HepG2 (cell line): ENCODE data around the gene VSNL1. TPM values are rescaled to one million over a fixed set of nuclear protein-coding genes. Genes with fewer than 3 reads are reported as not detected.

Source experiments
- ATAC-seq: fragments of 200-7000 bp; cut with Tn5 transposase; 3 replicates; pipeline ENCODE4 v1.9.1; 2020; ENCODE audit warnings: mild to moderate bottlenecking, moderate library complexity
- BruUV-seq: library from RNA; stranded (reverse); fragments of 400-500 nt; replicated peaks from 2 replicates; lab custom pipeline; 2021; lab: Mats Ljungman, UMichigan
- CTCF ChIA-PET: fragments of 300-600 bp; formaldehyde crosslinking; extraction: SDS; loops from one replicate; lab custom pipeline; 2021; ENCODE audit warnings: low total read pairs, inconsistent platforms, low intra/inter-chr PET ratio; lab: Yijun Ruan, JAX
- POLR2A ChIA-PET: fragments of 350-600 bp; sonication (Branson Sonifier 250); formaldehyde crosslinking; loops from one replicate; lab custom pipeline; 2020; ENCODE audit warnings: antibody characterized with exemption, inconsistent platforms; lab: Yijun Ruan, JAX
- DNase-seq: peaks from one replicate; pipeline ENCODE4 v3.0.0-alpha.2; 2015; ENCODE audit warnings: low spot score
- FAIRE-seq: peaks from 3 replicates; lab custom pipeline; 2011; peaks lifted over from hg19 to GRCh38; lab: Jason Lieb, UNC
- H2AFZ ChIP-seq: one replicate; pipeline ENCODE4 v1.6.1; 2011; ENCODE audit warnings: low read length, inconsistent platforms
- H3K27ac ChIP-seq: fragments of 300-600 bp; 3 replicates; pipeline ENCODE4 v1.8.0; 2011; ENCODE audit warnings: mixed run types, mild to moderate bottlenecking, mixed read lengths, low read length, inconsistent platforms; ENCODE audit not compliant: insufficient read depth; ENCODE audit errors: extremely low read length
- H3K27me3 ChIP-seq, 2 experiments: fragments of 200-600 bp in 1 of 2; 2 replicates in 1 of 2; 3 replicates in 1 of 2; pipeline versions ENCODE4 v1.6.0 to v1.8.0; 2011; ENCODE audit warnings: low read length in 2 of 2, mild to moderate bottlenecking in 2 of 2, moderate library complexity in 2 of 2, inconsistent platforms in 1 of 2; ENCODE audit not compliant: insufficient read depth in 2 of 2, control insufficient read depth in 1 of 2
- H3K36me3 ChIP-seq, 2 experiments: fragments of 200-600 bp in 1 of 2; replicated peaks in 1 of 2; 2 replicates in 1 of 2; 3 replicates in 1 of 2; pipeline versions ENCODE4 v1.5.1 to v1.8.0; 2011; ENCODE audit warnings: low read length in 2 of 2, inconsistent platforms in 1 of 2; ENCODE audit not compliant: insufficient read depth in 2 of 2, control insufficient read depth in 1 of 2
- H3K4me1 ChIP-seq: 2 replicates; pipeline ENCODE4 v1.5.1; 2012; ENCODE audit warnings: low read length, inconsistent platforms; ENCODE audit not compliant: insufficient read depth
- H3K4me2 ChIP-seq: 2 replicates; pipeline ENCODE4 v1.6.0; 2011; ENCODE audit warnings: low read depth, low read length, inconsistent platforms
- H3K4me3 ChIP-seq, 3 experiments: fragments of 200-600 bp in 1 of 3; sonication (generic), shearing (Covaris generic) in 1 of 3; replicated peaks in 1 of 3; 2 replicates each; pipeline ENCODE4 v1.5.1; 2011 to 2016; ENCODE audit warnings: low read length in 3 of 3, inconsistent platforms in 2 of 3, low read depth in 2 of 3, mild to moderate bottlenecking in 2 of 3, control low read depth in 1 of 3, mixed read lengths in 1 of 3; ENCODE audit not compliant: insufficient read depth in 1 of 3
- H3K79me2 ChIP-seq: one replicate; pipeline ENCODE4 v1.6.1; 2011; ENCODE audit warnings: low read length, inconsistent platforms; ENCODE audit not compliant: insufficient read depth
- H3K9ac ChIP-seq: 2 replicates; pipeline ENCODE4 v1.6.0; 2011; ENCODE audit warnings: mild to moderate bottlenecking, low read depth, low read length, inconsistent platforms; ENCODE audit not compliant: insufficient read depth
- H3K9me3 ChIP-seq: 2 replicates; pipeline ENCODE4 v1.5.1; 2012; ENCODE audit warnings: mild to moderate bottlenecking, low read length
- H4K20me1 ChIP-seq: 2 replicates; pipeline ENCODE4 v1.6.0; 2011; ENCODE audit warnings: inconsistent platforms, mild to moderate bottlenecking, low read length, moderate library complexity; ENCODE audit not compliant: insufficient read depth
- ATF7 ChIP-seq, 2 experiments: fragments of 450-650 bp in 1 of 2; sonication (generic) in 1 of 2; formaldehyde crosslinking in 1 of 2; IDR thresholded peaks; 2 replicates each; pipeline versions ENCODE4 v1.4.0 to v1.6.1; 2016 to 2020; ENCODE audit warnings: antibody characterized with exemption in 1 of 2, mild to moderate bottlenecking in 1 of 2, missing genetic modification reagents in 1 of 2
- MAFF ChIP-seq: IDR thresholded peaks from 2 replicates; pipeline ENCODE4 v1.6.1; 2011; ENCODE audit warnings: low read depth, low read length, improper control_type of control experiment
- MAFK ChIP-seq, 2 experiments: IDR thresholded peaks in 1 of 2; conservative IDR thresholded peaks in 1 of 2; 2 replicates each; pipeline ENCODE4 v1.6.1; 2011; ENCODE audit warnings: improper control_type of control experiment in 2 of 2, low read length in 2 of 2
- MIER2 ChIP-seq: IDR thresholded peaks from 2 replicates; pipeline ENCODE4 v1.6.1; 2016; ENCODE audit warnings: missing biosample characterization, missing genetic modification reagents
- ZBTB3 ChIP-seq: sonication (generic); formaldehyde crosslinking; IDR thresholded peaks from 2 replicates; pipeline ENCODE4 v1.4.0; 2020; ENCODE audit warnings: low read depth, mild to moderate bottlenecking, moderate library complexity, missing genetic modification reagents, borderline replicate concordance
- ZNF17 ChIP-seq: sonication (generic); formaldehyde crosslinking; IDR thresholded peaks from 2 replicates; pipeline ENCODE4 v1.5.0; 2020; ENCODE audit warnings: mild to moderate bottlenecking, missing genetic modification reagents
- ZNF782 ChIP-seq: sonication (generic); formaldehyde crosslinking; IDR thresholded peaks from 2 replicates; pipeline ENCODE4 v1.4.0; 2020; ENCODE audit warnings: missing genetic modification reagents, mild to moderate bottlenecking, borderline replicate concordance
- WGBS: methylation state at CpG from one replicate; pipeline ENCODE4 v1.1.6; 2017; ENCODE audit warnings: low lambda C conversion rate; 5-methylcytosine and 5-hydroxymethylcytosine counted together
- in situ Hi-C: cut with HindIII; loops from 2 replicates; pipeline ENCODE4 v1.10.0; 2017; ENCODE audit warnings: low pct_unique_long_range_greater_than_20kb; ENCODE audit not compliant: extremely low pct_ligation_motif_present
- intact Hi-C: fragments of 100-400 bp; cut with micrococcal nuclease; formaldehyde crosslinking; loops from one replicate; pipeline ENCODE4 v1.10.0; 2022; ENCODE audit not compliant: unreplicated experiment
- polyA plus RNA-seq, 8 experiments: library from polyadenylated mRNA; depleted of rRNA in 3 of 8; stranded (reverse) in 7 of 8; unstranded in 1 of 8; fragments of >200 nt; fragmentation: Illumina TruSeq in 4 of 8; extraction: Trizol in 4 of 8; gene quantifications; 2 replicates each; pipeline versions ENCODE4 v1.2.1 to v1.2.3, GENCODE V29; 2011 to 2016; ENCODE audit warnings: low read depth in 4 of 8, missing spikeins in 1 of 8, mixed read lengths in 1 of 8; ENCODE audit not compliant: insufficient read depth in 1 of 8
- total RNA-seq, 5 experiments: library from RNA; depleted of rRNA; stranded (reverse); fragments of >200 nt; fragmentation: Illumina TruSeq; extraction: Trizol; gene quantifications; 2 replicates each; pipeline ENCODE4 v1.2.3, GENCODE V29; 2016; ENCODE audit warnings: low read depth in 1 of 5
- TF ChIP-seq, protein P1 (sequence below): sonication (generic); formaldehyde crosslinking; IDR thresholded peaks from 2 replicates; pipeline ENCODE4 v1.4.0; 2020; ENCODE audit warnings: missing genetic modification reagents

VSNL1 gene
- total and polyA plus RNA-seq, 2 of the 13 experiments (the other 11 are each of a cell fraction or from before 2014, with no cell fraction given) = 63.2 to 95.9 TPM

DNA sequence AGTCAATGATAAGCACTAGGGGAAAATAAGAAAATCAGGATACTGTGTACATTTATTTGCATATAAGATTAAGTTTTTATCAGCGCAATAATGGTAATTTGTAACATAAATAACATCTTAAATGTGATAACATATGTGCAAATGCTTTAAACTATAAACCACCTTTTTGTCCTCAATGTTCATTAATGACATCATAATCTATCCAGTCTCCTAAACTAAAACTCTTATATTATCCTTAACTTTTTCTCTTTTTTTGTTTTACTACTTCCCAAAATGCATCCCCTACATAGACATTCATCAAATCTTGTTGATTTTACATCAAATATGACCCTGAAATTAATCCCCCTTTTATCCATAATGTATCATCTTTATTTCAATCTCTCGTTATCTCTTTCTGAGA, 18.9 kb upstream of the VSNL1 start:
- Histone ChIP-seq H3K9me3 (no peaks in the 10 kb centered on the region), H3K4me3 (no peak overlapping the region)
- no peak for FAIRE-seq
- 39% methylated on average over 2 of the region's 2 CpGs for WGBS
- TF ChIP-seq MIER2 (CRISPR knock-in tag) (no peak), ZBTB3 (CRISPR knock-in tag) (no peak), ZNF782 (CRISPR knock-in tag) (no peak), ATF7 (IDR thresholded peaks at IDR 0.05) (peak; percentile 93), ATF7 (CRISPR knock-in tag; IDR thresholded peaks at IDR 0.05) (no peak), ZNF17 (no peak)
- TF ChIP-seq, all 625 proteins: peak for 1
- Histone ChIP-seq H3K36me3 (no peaks in the 10 kb centered on the region), H4K20me1 (no peaks in the 10 kb centered on the region), H3K27me3 (peaks cover 0 to 14% of the 10 kb centered on the region in 2 experiments; a peak in 1 of 5 replicates), H3K27ac (no peak overlapping the region), H2AFZ (no peak overlapping the region), H3K4me2 (no peak overlapping the region), H3K4me1 (peaks cover 15% of the 10 kb centered on the region), H3K79me2 (no peaks in the 10 kb centered on the region), H3K9ac (no peak overlapping the region)
- in situ Hi-C loops = no loop called here
- POLR2A ChIA-PET = no interaction called here
- DNase-seq = no peak
- no peak for ATAC-seq
- CTCF ChIA-PET = no interaction called here
- no TSS peak for BruUV-seq
- intact Hi-C loops = no loop called here

DNA sequence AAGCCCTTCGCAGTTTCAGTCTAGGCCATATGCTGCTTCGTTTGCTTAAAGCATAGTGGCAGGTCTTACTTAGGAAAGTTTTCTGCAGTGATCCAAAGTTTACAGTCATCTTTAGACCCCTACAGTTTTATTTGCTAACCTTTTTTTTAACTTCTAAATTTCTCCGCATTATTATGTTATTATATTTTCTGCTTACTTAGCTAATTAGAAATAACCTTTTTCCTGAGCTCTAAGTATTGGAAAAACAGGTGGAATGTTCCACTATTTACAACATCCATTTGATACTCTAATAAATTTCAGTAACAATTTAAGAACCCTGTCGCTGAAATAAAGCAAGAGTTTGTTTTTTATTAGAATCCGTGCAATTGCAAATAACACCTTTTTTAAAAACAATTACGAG, 18.2 kb upstream of the VSNL1 start:
- in situ Hi-C loops = no loop called here
- POLR2A ChIA-PET = no interaction called here
- DNase-seq (no peak), FAIRE-seq (no peak), ATAC-seq (no peak)
- Histone ChIP-seq H3K36me3 (no peaks in the 10 kb centered on the region), H3K79me2 (no peaks in the 10 kb centered on the region), H4K20me1 (no peaks in the 10 kb centered on the region), H3K4me1 (peaks cover 14% of the 10 kb centered on the region), H3K27ac (no peak overlapping the region), H3K4me3 (no peak overlapping the region), H3K9ac (no peak overlapping the region), H3K4me2 (no peak overlapping the region), H3K9me3 (no peaks in the 10 kb centered on the region), H2AFZ (no peak overlapping the region), H3K27me3 (peaks cover 0 to 9% of the 10 kb centered on the region in 2 experiments; a peak in 1 of 5 replicates)
- CTCF ChIA-PET = no interaction called here
- 61% methylated on average over 6 of the region's 6 CpGs for WGBS
- intact Hi-C loops = no loop called here
- TF ChIP-seq MAFF = peak; percentile 56; the same call in 1 of the 2 replicates
- TF ChIP-seq, protein P1, sequence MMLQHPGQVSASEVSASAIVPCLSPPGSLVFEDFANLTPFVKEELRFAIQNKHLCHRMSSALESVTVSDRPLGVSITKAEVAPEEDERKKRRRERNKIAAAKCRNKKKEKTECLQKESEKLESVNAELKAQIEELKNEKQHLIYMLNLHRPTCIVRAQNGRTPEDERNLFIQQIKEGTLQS (CRISPR knock-in tag) = no peak
- peak; percentile 61 to 78 for TF ChIP-seq MAFK (conservative IDR thresholded peaks at IDR 0.05 in 1 of 2, IDR thresholded peaks at IDR 0.05 in 1 of 2; ENCODE audit: low read length in 2 of 2)
- BruUV-seq = no TSS peak
